H9 (cell line): ENCODE results near the gene NAA30. TPM values are rescaled to one million over a fixed set of nuclear protein-coding genes. Genes with fewer than 3 reads are reported as not detected.

Source experiments
- DNase-seq: peaks from one replicate; pipeline ENCODE4 v3.0.0-alpha.2; 2017
- H2AFZ ChIP-seq: one replicate; pipeline ENCODE4 v1.6.1; 2013; ENCODE audit warnings: mild to moderate bottlenecking, low read length, control low read depth, moderate library complexity
- H2AK5ac ChIP-seq: 2 replicates; pipeline ENCODE4 v1.6.1; 2013; ENCODE audit warnings: low read length, control low read depth, mixed read lengths; ENCODE audit not compliant: insufficient read length
- H2BK120ac ChIP-seq: one replicate; pipeline ENCODE4 v1.6.1; 2013; ENCODE audit warnings: low read depth, mild to moderate bottlenecking, low read length, control low read depth, inconsistent platforms; ENCODE audit not compliant: poor library complexity, severe bottlenecking
- H2BK12ac ChIP-seq: 2 replicates; pipeline ENCODE4 v1.6.1; 2013; ENCODE audit warnings: low read length, control low read depth, mixed read lengths, low read depth; ENCODE audit not compliant: insufficient read length
- H2BK15ac ChIP-seq: 2 replicates; pipeline ENCODE4 v1.6.1; 2013; ENCODE audit warnings: low read depth, low read length, control low read depth
- H2BK20ac ChIP-seq: one replicate; pipeline ENCODE4 v1.6.1; 2013; ENCODE audit warnings: low read depth, mild to moderate bottlenecking, low read length, control low read depth, inconsistent platforms; ENCODE audit not compliant: poor library complexity, severe bottlenecking
- H2BK5ac ChIP-seq: 2 replicates; pipeline ENCODE4 v1.6.1; 2013; ENCODE audit warnings: low read length, control low read depth, mixed read lengths; ENCODE audit not compliant: insufficient read length
- H3K14ac ChIP-seq: 2 replicates; pipeline ENCODE4 v1.6.1; 2013; ENCODE audit warnings: low read length, control low read depth; ENCODE audit not compliant: insufficient read depth
- H3K18ac ChIP-seq: 2 replicates; pipeline ENCODE4 v1.6.1; 2013; ENCODE audit warnings: low read depth, mild to moderate bottlenecking, mixed read lengths, low read length, control low read depth; ENCODE audit not compliant: insufficient read length
- H3K23ac ChIP-seq: 2 replicates; pipeline ENCODE4 v1.6.1; 2013; ENCODE audit warnings: low read length, control low read depth, mixed read lengths, low read depth; ENCODE audit not compliant: insufficient read length
- H3K23me2 ChIP-seq: 2 replicates; pipeline ENCODE4 v1.6.1; 2013; ENCODE audit warnings: low read depth, mild to moderate bottlenecking, mixed read lengths, low read length, control low read depth; ENCODE audit not compliant: insufficient read length, poor library complexity, severe bottlenecking
- H3K27ac ChIP-seq: 2 replicates; pipeline ENCODE4 v1.5.1; 2013; ENCODE audit warnings: low read length, control low read depth, mixed read lengths, low read depth; ENCODE audit not compliant: insufficient read length
- H3K27me3 ChIP-seq: 2 replicates; pipeline ENCODE4 v1.6.1; 2013; ENCODE audit warnings: low read length, control low read depth, inconsistent platforms; ENCODE audit not compliant: insufficient read depth
- H3K4ac ChIP-seq: 2 replicates; pipeline ENCODE4 v1.6.1; 2013; ENCODE audit warnings: low read depth, mild to moderate bottlenecking, control low read depth, inconsistent platforms, low read length, moderate library complexity
- H3K4me1 ChIP-seq: 2 replicates; pipeline ENCODE4 v1.6.1; 2013; ENCODE audit warnings: low read length, control low read depth, inconsistent platforms; ENCODE audit not compliant: insufficient read depth
- H3K4me2 ChIP-seq: 2 replicates; pipeline ENCODE4 v1.6.1; 2013; ENCODE audit warnings: low read length, control low read depth, mixed read lengths; ENCODE audit not compliant: insufficient read length, insufficient read depth
- H3K56ac ChIP-seq: 2 replicates; pipeline ENCODE4 v1.6.1; 2013; ENCODE audit warnings: low read depth, mild to moderate bottlenecking, mixed read lengths, low read length, control low read depth; ENCODE audit not compliant: insufficient read length
- H3K79me1 ChIP-seq: 2 replicates; pipeline ENCODE4 v1.6.1; 2013; ENCODE audit warnings: low read depth, mild to moderate bottlenecking, moderate library complexity, low read length, control low read depth, inconsistent platforms; ENCODE audit not compliant: insufficient read depth, poor library complexity, severe bottlenecking
- H3K79me2 ChIP-seq: 2 replicates; pipeline ENCODE4 v1.6.1; 2013; ENCODE audit warnings: low read length, control low read depth, inconsistent platforms; ENCODE audit not compliant: insufficient read depth
- H3K9ac ChIP-seq: 2 replicates; pipeline ENCODE4 v1.6.1; 2013; ENCODE audit warnings: low read length, control low read depth, mixed read lengths; ENCODE audit not compliant: insufficient read length; ENCODE audit errors: extremely low read depth
- H3K9me3 ChIP-seq: one replicate; pipeline ENCODE4 v1.6.1; 2013; ENCODE audit warnings: low read depth, low read length, inconsistent platforms; ENCODE audit not compliant: control insufficient read depth
- H3T11ph ChIP-seq: one replicate; pipeline ENCODE4 v1.6.1; 2013; ENCODE audit warnings: mild to moderate bottlenecking, low read length, control low read depth, inconsistent platforms
- H4K20me1 ChIP-seq: one replicate; pipeline ENCODE4 v1.6.1; 2013; ENCODE audit not compliant: control insufficient read depth, insufficient read length, insufficient read depth
- H4K5ac ChIP-seq: 2 replicates; pipeline ENCODE4 v1.6.1; 2013; ENCODE audit warnings: low read depth, mild to moderate bottlenecking, mixed read lengths, low read length, control low read depth; ENCODE audit not compliant: insufficient read length
- H4K8ac ChIP-seq: replicated peaks from 2 replicates; pipeline ENCODE4 v1.6.1; 2013; ENCODE audit warnings: low read length, control low read depth, mixed read lengths, low read depth; ENCODE audit not compliant: insufficient read length
- H4K91ac ChIP-seq: 2 replicates; pipeline ENCODE4 v1.6.1; 2013; ENCODE audit warnings: low read depth, mild to moderate bottlenecking, moderate library complexity, mixed read lengths, low read length, control low read depth; ENCODE audit not compliant: insufficient read length
- H3K27ac Mint-ChIP-seq, 3 experiments: 2 replicates in 2 of 3; 3 replicates in 1 of 3; pipeline ENCODE4 v1.8.0; 2020 to 2021; ENCODE audit warnings: mixed read lengths in 3 of 3, mild to moderate bottlenecking in 1 of 3, moderate library complexity in 1 of 3
- H3K27me3 Mint-ChIP-seq: 2 replicates; pipeline ENCODE4 v1.8.0; 2021; ENCODE audit warnings: low read depth, mild to moderate bottlenecking, moderate library complexity, mixed read lengths
- H3K36me3 Mint-ChIP-seq, 3 experiments: 2 replicates in 2 of 3; 3 replicates in 1 of 3; pipeline ENCODE4 v1.8.0; 2020 to 2021; ENCODE audit warnings: low read depth in 3 of 3, mixed read lengths in 3 of 3; ENCODE audit not compliant: insufficient read depth in 1 of 3
- H3K4me1 Mint-ChIP-seq, 2 experiments: 2 replicates each; pipeline ENCODE4 v1.8.0; 2020; ENCODE audit warnings: mixed read lengths in 2 of 2
- H3K4me3 Mint-ChIP-seq, 2 experiments: 2 replicates in 1 of 2; 3 replicates in 1 of 2; pipeline ENCODE4 v1.8.0; 2020 to 2021; ENCODE audit warnings: mild to moderate bottlenecking in 2 of 2, mixed read lengths in 2 of 2, moderate library complexity in 1 of 2
- H3K9me3 Mint-ChIP-seq, 2 experiments: 2 replicates in 1 of 2; 3 replicates in 1 of 2; pipeline ENCODE4 v1.8.0; 2020; ENCODE audit warnings: mild to moderate bottlenecking in 2 of 2, mixed read lengths in 2 of 2, moderate library complexity in 1 of 2
- CTCF ChIP-seq: fragments of 200-600 bp; sonication (generic); conservative IDR thresholded peaks from 3 replicates; pipeline ENCODE4 v1.8.0; 2021; ENCODE audit warnings: antibody characterized with exemption, mild to moderate bottlenecking
- WGBS: extraction: QIAGEN DNeasy Blood & Tissue Kit; methylation state at CpG from one replicate; pipeline ENCODE4 v1.1.7; 2013; ENCODE audit warnings: missing lambda C conversion rate, low lambda C conversion rate, mixed read lengths; ENCODE audit not compliant: insufficient read length; ENCODE audit errors: extremely low coverage; 5-methylcytosine and 5-hydroxymethylcytosine counted together
- total RNA-seq: library from RNA; stranded (reverse); gene quantifications from 2 replicates; pipeline ENCODE4 v1.2.1, GENCODE V29; 2021

NAA30 gene
- total RNA-seq, 1 experiment from 2014 or later, result 20.9 TPM

DNA sequence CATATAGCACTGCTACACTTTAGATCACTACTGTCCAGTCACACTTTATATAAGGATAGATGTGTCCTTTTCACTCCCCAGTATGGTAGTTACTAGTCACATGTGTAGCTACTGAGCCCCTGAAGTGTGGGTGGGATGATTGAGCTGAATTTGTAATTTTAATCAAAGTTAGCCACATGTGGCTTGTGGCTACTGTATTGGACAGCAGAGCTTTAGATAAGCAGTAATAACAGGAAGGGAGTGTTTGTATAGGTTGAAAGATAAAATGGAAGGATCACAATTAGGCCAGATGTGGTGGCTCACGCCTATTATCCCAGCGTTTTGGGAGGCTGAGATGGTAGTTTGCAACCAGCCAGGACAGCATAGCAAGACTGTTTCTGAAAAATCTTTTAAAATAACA, 23.5 kb downstream of the NAA30 start:
- no peak for TF ChIP-seq CTCF
- no peak for DNase-seq
- H2BK12ac ChIP-seq, result no peak overlapping the region
- no peaks in the 10 kb centered on the region for H3K79me2 ChIP-seq
- H2BK120ac ChIP-seq, result no peak overlapping the region
- H4K5ac ChIP-seq, result no peak overlapping the region
- no peak overlapping the region for H3K56ac ChIP-seq
- Mint-ChIP-seq H3K4me3 (no peak overlapping the region), H3K27me3 (no peaks in the 10 kb centered on the region), H3K36me3 (peaks cover 0 to 13% (median 3%) of the 10 kb centered on the region in 3 experiments; a peak in 3 of 7 replicates), H3K4me1 (peaks cover 2 to 3% of the 10 kb centered on the region in 2 experiments; a peak in 1 of 4 replicates), H3K27ac (no peak overlapping the region; a peak in 2 of 7 replicates), H3K9me3 (no peaks in the 10 kb centered on the region)
- no peak overlapping the region for H2AFZ ChIP-seq
- H3K79me1 ChIP-seq, result no peaks in the 10 kb centered on the region
- no peak overlapping the region for H3K27ac ChIP-seq
- no peaks in the 10 kb centered on the region for H3K27me3 ChIP-seq
- no peak overlapping the region for H3K9ac ChIP-seq
- no peak overlapping the region for H3K4ac ChIP-seq
- H3T11ph ChIP-seq, result no peak overlapping the region
- H4K20me1 ChIP-seq, result no peaks in the 10 kb centered on the region
- H3K4me1 ChIP-seq, result no peaks in the 10 kb centered on the region
- H2BK20ac ChIP-seq, result no peak overlapping the region
- no peak overlapping the region for H3K4me2 ChIP-seq
- H4K91ac ChIP-seq, result no peak overlapping the region
- no peak overlapping the region for H2BK15ac ChIP-seq
- no peak overlapping the region for H3K23ac ChIP-seq
- no CpG with 5 or more reads among the region's 2 CpGs for WGBS
- no peak overlapping the region for H3K18ac ChIP-seq
- no peak overlapping the region for H3K14ac ChIP-seq
- no peak overlapping the region for H2BK5ac ChIP-seq
- H3K9me3 ChIP-seq, result no peaks in the 10 kb centered on the region
- H3K23me2 ChIP-seq, result no peaks in the 10 kb centered on the region
- H2AK5ac ChIP-seq, result no peak overlapping the region
- no peak overlapping the region for H4K8ac ChIP-seq
